WTC11 (cell line): Measurements from ENCODE around the gene HFM1. TPM values are rescaled to one million over a fixed set of nuclear protein-coding genes. Genes with fewer than 3 reads are reported as not detected.

ENCODE experiments used
- ATAC-seq: fragments of 200-7000 bp; cut with Tn5 transposase; 2 replicates; pipeline ENCODE4 v1.10.0; 2021; ENCODE audit warnings: mild to moderate bottlenecking, moderate library complexity
- CTCF ChIA-PET: fragments of 300-600 bp; sonication (Branson Sonifier 250); formaldehyde crosslinking; loops from one replicate; lab custom pipeline; 2021; ENCODE audit warnings: antibody characterized with exemption; lab: Charles Lee
- POLR2A ChIA-PET: fragments of 350-600 bp; sonication (Branson Sonifier 250); formaldehyde crosslinking; loops from one replicate; lab custom pipeline; 2021; ENCODE audit warnings: antibody characterized with exemption; lab: Charles Lee
- DNase-seq: peaks from one replicate; pipeline ENCODE4 v3.0.0; 2021; ENCODE audit warnings: low spot score
- H3K27ac Mint-ChIP-seq: 2 replicates; pipeline ENCODE4 v1.8.0; 2021; ENCODE audit warnings: mixed read lengths
- H3K27me3 Mint-ChIP-seq: 2 replicates; pipeline ENCODE4 v1.8.0; 2021; ENCODE audit warnings: low read depth, mild to moderate bottlenecking, moderate library complexity, mixed read lengths
- H3K36me3 Mint-ChIP-seq: 2 replicates; pipeline ENCODE4 v1.8.0; 2021; ENCODE audit warnings: mixed read lengths
- H3K4me1 Mint-ChIP-seq: 2 replicates; pipeline ENCODE4 v1.8.0; 2022; ENCODE audit warnings: mixed read lengths
- H3K4me3 Mint-ChIP-seq: 2 replicates; pipeline ENCODE4 v1.8.0; 2021; ENCODE audit warnings: mild to moderate bottlenecking, moderate library complexity, mixed read lengths
- H3K9me3 Mint-ChIP-seq: 2 replicates; pipeline ENCODE4 v1.8.0; 2021; ENCODE audit warnings: mixed read lengths
- AFF4 ChIP-seq: sonication (generic); formaldehyde crosslinking; IDR thresholded peaks from 2 replicates; pipeline ENCODE4 v1.8.1; 2023; ENCODE audit warnings: mild to moderate bottlenecking, missing genetic modification reagents, borderline replicate concordance
- ATF1 ChIP-seq: sonication (generic); formaldehyde crosslinking; IDR thresholded peaks from 2 replicates; pipeline ENCODE4 v1.8.1; 2023; ENCODE audit warnings: mild to moderate bottlenecking, moderate library complexity, missing genetic modification reagents
- CBFB ChIP-seq: sonication (generic); formaldehyde crosslinking; IDR thresholded peaks from 2 replicates; pipeline ENCODE4 v1.8.1; 2022; ENCODE audit warnings: mild to moderate bottlenecking, low read depth, missing genetic modification reagents
- CDX4 ChIP-seq: fragments of 250-450 bp; sonication (Bioruptor Pico); IDR thresholded peaks from 2 replicates; pipeline ENCODE4 v1.9.0; 2021; ENCODE audit warnings: moderate library complexity, mild to moderate bottlenecking, inconsistent platforms, borderline replicate concordance
- CREM ChIP-seq: sonication (generic); formaldehyde crosslinking; IDR thresholded peaks from 2 replicates; pipeline ENCODE4 v1.8.1; 2022; ENCODE audit warnings: mild to moderate bottlenecking, missing genetic modification reagents, moderate library complexity
- CTCF ChIP-seq: fragments of 200-600 bp; IDR thresholded peaks from 2 replicates; pipeline ENCODE4 v1.8.0; 2022; ENCODE audit warnings: antibody characterized with exemption
- ESRRA ChIP-seq: sonication (generic); formaldehyde crosslinking; IDR thresholded peaks from 2 replicates; pipeline ENCODE4 v1.8.1; 2022; ENCODE audit warnings: mild to moderate bottlenecking, missing genetic modification reagents, borderline replicate concordance
- FOXJ3 ChIP-seq: sonication (generic); formaldehyde crosslinking; IDR thresholded peaks from 2 replicates; pipeline ENCODE4 v1.9.0; 2021; ENCODE audit warnings: missing genetic modification reagents, mild to moderate bottlenecking, borderline replicate concordance
- FOXK1 ChIP-seq: sonication (generic); formaldehyde crosslinking; IDR thresholded peaks from 2 replicates; pipeline ENCODE4 v1.8.0; 2022; ENCODE audit warnings: mild to moderate bottlenecking, moderate library complexity, missing genetic modification reagents
- MXD4 ChIP-seq: fragments of 250-450 bp; sonication (Bioruptor Pico); IDR thresholded peaks from 2 replicates; pipeline ENCODE4 v1.8.0; 2021; ENCODE audit warnings: mild to moderate bottlenecking, moderate library complexity, borderline replicate concordance
- NFE2L1 ChIP-seq: sonication (generic); formaldehyde crosslinking; IDR thresholded peaks from 2 replicates; pipeline ENCODE4 v1.8.1; 2023; ENCODE audit warnings: missing genetic modification reagents
- OVOL2 ChIP-seq: fragments of 250-450 bp; sonication (Bioruptor Pico); IDR thresholded peaks from 2 replicates; pipeline ENCODE4 v1.9.0; 2021; ENCODE audit warnings: mild to moderate bottlenecking, borderline replicate concordance
- USF2 ChIP-seq: sonication (generic); formaldehyde crosslinking; IDR thresholded peaks from 2 replicates; pipeline ENCODE4 v1.8.1; 2023; ENCODE audit warnings: mild to moderate bottlenecking, missing genetic modification reagents, moderate library complexity
- ZBTB43 ChIP-seq: sonication (generic); formaldehyde crosslinking; IDR thresholded peaks from 2 replicates; pipeline ENCODE4 v1.8.1; 2023; ENCODE audit warnings: mild to moderate bottlenecking, missing genetic modification reagents
- ZNF138 ChIP-seq: sonication (generic); formaldehyde crosslinking; conservative IDR thresholded peaks from 2 replicates; pipeline ENCODE4 v1.8.1; 2022; ENCODE audit warnings: mild to moderate bottlenecking, moderate library complexity, missing genetic modification reagents
- ZNF263 ChIP-seq: sonication (generic); formaldehyde crosslinking; IDR thresholded peaks from 2 replicates; pipeline ENCODE4 v1.8.1; 2022; ENCODE audit warnings: low read depth, mild to moderate bottlenecking, moderate library complexity, missing genetic modification reagents
- ZNF317 ChIP-seq: sonication (generic); formaldehyde crosslinking; IDR thresholded peaks from 2 replicates; pipeline ENCODE4 v1.8.1; 2023; ENCODE audit warnings: low read depth, mild to moderate bottlenecking, moderate library complexity, missing genetic modification reagents, borderline replicate concordance
- ZNF416 ChIP-seq: fragments of 250-450 bp; sonication (Bioruptor Pico); IDR thresholded peaks from 2 replicates; pipeline ENCODE4 v1.9.0; 2021; ENCODE audit warnings: mild to moderate bottlenecking, inconsistent platforms
- ZNF425 ChIP-seq: fragments of 250-450 bp; sonication (Bioruptor Pico); conservative IDR thresholded peaks from 2 replicates; pipeline ENCODE4 v1.9.0; 2021; ENCODE audit warnings: mild to moderate bottlenecking
- ZSCAN18 ChIP-seq: fragments of 250-450 bp; sonication (Bioruptor Pico); IDR thresholded peaks from 2 replicates; pipeline ENCODE4 v2.1.2; 2022; ENCODE audit warnings: mild to moderate bottlenecking, moderate library complexity
- total RNA-seq: library from RNA; stranded (reverse); gene quantifications from 3 replicates; pipeline ENCODE4 v1.2.3, GENCODE V29; 2021
- TF ChIP-seq, protein P1 (sequence below): sonication (generic); formaldehyde crosslinking; IDR thresholded peaks from 2 replicates; pipeline ENCODE4 v1.8.1; 2022; ENCODE audit warnings: low read depth, missing genetic modification reagents, borderline replicate concordance
- TF ChIP-seq, protein P2 (sequence below): sonication (generic); formaldehyde crosslinking; IDR thresholded peaks from 2 replicates; pipeline ENCODE4 v1.8.0; 2023; ENCODE audit warnings: missing genetic modification reagents

The HFM1 gene
- total RNA-seq, 1 experiment from 2014 or later = 1.7 TPM

GRCh38 chr1:91334856-91335255, 69.8 kb downstream of the HFM1 start (continued):
- TF ChIP-seq OVOL2 = no peak
- TF ChIP-seq, protein P1, sequence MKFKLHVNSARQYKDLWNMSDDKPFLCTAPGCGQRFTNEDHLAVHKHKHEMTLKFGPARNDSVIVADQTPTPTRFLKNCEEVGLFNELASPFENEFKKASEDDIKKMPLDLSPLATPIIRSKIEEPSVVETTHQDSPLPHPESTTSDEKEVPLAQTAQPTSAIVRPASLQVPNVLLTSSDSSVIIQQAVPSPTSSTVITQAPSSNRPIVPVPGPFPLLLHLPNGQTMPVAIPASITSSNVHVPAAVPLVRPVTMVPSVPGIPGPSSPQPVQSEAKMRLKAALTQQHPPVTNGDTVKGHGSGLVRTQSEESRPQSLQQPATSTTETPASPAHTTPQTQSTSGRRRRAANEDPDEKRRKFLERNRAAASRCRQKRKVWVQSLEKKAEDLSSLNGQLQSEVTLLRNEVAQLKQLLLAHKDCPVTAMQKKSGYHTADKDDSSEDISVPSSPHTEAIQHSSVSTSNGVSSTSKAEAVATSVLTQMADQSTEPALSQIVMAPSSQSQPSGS (CRISPR knock-in tag) = no peak
- TF ChIP-seq ESRRA = no peak
- TF ChIP-seq CDX4 (CRISPR knock-in tag) = no peak

DNA sequence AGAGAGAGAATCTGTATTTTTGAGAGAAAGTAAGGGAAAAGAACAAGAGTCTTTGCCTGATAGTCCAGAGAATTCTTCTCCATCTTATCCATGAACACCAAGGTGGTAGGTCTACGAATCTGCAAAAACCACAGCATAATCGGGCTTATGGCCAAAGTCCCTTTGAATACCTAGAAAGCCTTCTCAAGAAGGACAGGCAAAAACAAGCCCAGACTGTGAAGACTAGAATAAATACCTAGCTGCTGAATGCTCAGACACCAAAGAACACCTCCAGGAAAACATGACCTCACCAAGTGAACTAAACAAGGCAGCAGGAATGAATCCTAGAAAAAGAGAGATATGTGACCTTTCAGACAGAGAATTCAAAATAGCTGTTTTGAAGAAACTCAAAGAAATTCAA, 79.2 kb downstream of the HFM1 start:
- Mint-ChIP-seq H3K4me1 (no peaks in the 10 kb centered on the region), H3K36me3 (no peaks in the 10 kb centered on the region), H3K27me3 (no peaks in the 10 kb centered on the region), H3K9me3 (peaks cover 2% of the 10 kb centered on the region), H3K27ac (no peak overlapping the region), H3K4me3 (no peak overlapping the region)
- TF ChIP-seq ZNF138 (CRISPR knock-in tag) = no peak
- TF ChIP-seq CREM = no peak
- TF ChIP-seq FOXJ3 = no peak
- no peak for TF ChIP-seq USF2
- no peak for TF ChIP-seq ZBTB43 (CRISPR knock-in tag)
- TF ChIP-seq OVOL2 = no peak
- TF ChIP-seq FOXK1 = no peak
- no peak for TF ChIP-seq ZNF317 (CRISPR knock-in tag)
- no peak for TF ChIP-seq AFF4 (CRISPR knock-in tag)
- no peak for TF ChIP-seq ZSCAN18 (CRISPR knock-in tag)
- no peak for TF ChIP-seq CBFB (CRISPR knock-in tag)
- TF ChIP-seq CTCF = no peak
- no peak for TF ChIP-seq ATF1 (CRISPR knock-in tag)
- TF ChIP-seq, protein P2, sequence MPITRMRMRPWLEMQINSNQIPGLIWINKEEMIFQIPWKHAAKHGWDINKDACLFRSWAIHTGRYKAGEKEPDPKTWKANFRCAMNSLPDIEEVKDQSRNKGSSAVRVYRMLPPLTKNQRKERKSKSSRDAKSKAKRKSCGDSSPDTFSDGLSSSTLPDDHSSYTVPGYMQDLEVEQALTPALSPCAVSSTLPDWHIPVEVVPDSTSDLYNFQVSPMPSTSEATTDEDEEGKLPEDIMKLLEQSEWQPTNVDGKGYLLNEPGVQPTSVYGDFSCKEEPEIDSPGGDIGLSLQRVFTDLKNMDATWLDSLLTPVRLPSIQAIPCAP (CRISPR knock-in tag) = no peak
- TF ChIP-seq ZNF416 = no peak
- TF ChIP-seq ZNF263 (CRISPR knock-in tag) = no peak
- no peak for TF ChIP-seq ZNF425 (CRISPR knock-in tag)
- no peak for TF ChIP-seq NFE2L1 (CRISPR knock-in tag)
- TF ChIP-seq MXD4 (CRISPR knock-in tag) = no peak
- POLR2A ChIA-PET = no interaction called here
- CTCF ChIA-PET = no interaction called here
- ATAC-seq (no peak), DNase-seq (no peak)
